NCI-H2029 (cell line): Measurements from ENCODE around the gene OVCH2.
"Not testable (repeated sequence)": the region's sequence is repeated elsewhere in the genome, so short reads cannot be mapped to it uniquely, and the experiment has no call there.

Experiments
- DNase-seq: peaks from one replicate; lab custom pipeline; 2025; lab: John Stamatoyannopoulos, UW

The OVCH2 gene

GRCh38 chr11:7706377-7706776 lies at the start of gene OVCH2:
Gene OVCH2, minus strand, starts transcription at chr11:7706477. Its CDS starts 83 bp downstream, at chr11:7706394.
- no peak for DNase-seq

- DNase-seq = no peak
Measured at GRCh38 chr11:7749456-7749855, 43.2 kb upstream of the OVCH2 start.

GRCh38 chr11:7734767-7735166 lies 28.5 kb upstream of the OVCH2 start:
- DNase-seq = not testable (repeated sequence)

- no peak for DNase-seq
Measured at GRCh38 chr11:7714786-7715185, 8.5 kb upstream of the OVCH2 start.

GRCh38 chr11:7703740-7704139 lies 2.5 kb downstream of the OVCH2 start:
- no peak for DNase-seq

GRCh38 chr11:7696424-7696823 lies 9.9 kb downstream of the OVCH2 start:
- DNase-seq = no peak

- no peak for DNase-seq
Measured at GRCh38 chr11:7694235-7694634, 12.0 kb downstream of the OVCH2 start.

GRCh38 chr11:7692426-7692825 lies 13.9 kb downstream of the OVCH2 start:
- DNase-seq = no peak

GRCh38 chr11:7691759-7692350 lies 14.4 kb downstream of the OVCH2 start:
- DNase-seq = no peak

- no peak for DNase-seq
Measured at GRCh38 chr11:7690648-7691047, 15.6 kb downstream of the OVCH2 start.

GRCh38 chr11:7689239-7689638 lies 17.0 kb downstream of the OVCH2 start:
- no peak for DNase-seq

GRCh38 chr11:7688238-7688826 lies 17.9 kb downstream of the OVCH2 start:
- DNase-seq = no peak

GRCh38 chr11:7687386-7687785 lies 18.9 kb downstream of the OVCH2 start:
- no peak for DNase-seq

GRCh38 chr11:7686761-7687160 lies 19.5 kb downstream of the OVCH2 start:
- DNase-seq = no peak

GRCh38 chr11:7683571-7683970 lies 22.7 kb downstream of the OVCH2 start:
- DNase-seq = no peak

- no peak for DNase-seq
Measured at GRCh38 chr11:7677796-7678201, 28.5 kb downstream of the OVCH2 start.

- DNase-seq = no peak
Measured at GRCh38 chr11:7677071-7677470, 29.2 kb downstream of the OVCH2 start.

- DNase-seq = no peak
Measured at GRCh38 chr11:7675631-7676030, 30.6 kb downstream of the OVCH2 start.

- no peak for DNase-seq
Measured at GRCh38 chr11:7673724-7674434, 32.4 kb downstream of the OVCH2 start.

- no peak for DNase-seq
Measured at GRCh38 chr11:7672960-7673723, 33.1 kb downstream of the OVCH2 start, which contains the start of gene CYB5R2. Gene CYB5R2, minus strand, starts transcription at chr11:7673500. Its CDS starts 675 bp downstream, at chr11:7672825.

GRCh38 chr11:7672276-7672959 lies 33.9 kb downstream of the OVCH2 start:
- no peak for DNase-seq
